D721Med (cell line): ENCODE measurements around the gene STAMBPL1.

Source experiments
- DNase-seq: peaks from one replicate; pipeline ENCODE4 v3.0.0; 2011; ENCODE audit warnings: low spot score; ENCODE audit not compliant: insufficient read length
- FAIRE-seq: peaks from 2 replicates; lab custom pipeline; 2011; peaks lifted over from hg19 to GRCh38; lab: Jason Lieb, UNC
- TF ChIP-seq, protein P1 (sequence below): IDR thresholded peaks from 2 replicates; pipeline ENCODE4 v1.5.1; 2012; ENCODE audit warnings: mild to moderate bottlenecking, control low read depth; ENCODE audit not compliant: insufficient read depth; ENCODE audit errors: missing control alignments

STAMBPL1 gene

DNA sequence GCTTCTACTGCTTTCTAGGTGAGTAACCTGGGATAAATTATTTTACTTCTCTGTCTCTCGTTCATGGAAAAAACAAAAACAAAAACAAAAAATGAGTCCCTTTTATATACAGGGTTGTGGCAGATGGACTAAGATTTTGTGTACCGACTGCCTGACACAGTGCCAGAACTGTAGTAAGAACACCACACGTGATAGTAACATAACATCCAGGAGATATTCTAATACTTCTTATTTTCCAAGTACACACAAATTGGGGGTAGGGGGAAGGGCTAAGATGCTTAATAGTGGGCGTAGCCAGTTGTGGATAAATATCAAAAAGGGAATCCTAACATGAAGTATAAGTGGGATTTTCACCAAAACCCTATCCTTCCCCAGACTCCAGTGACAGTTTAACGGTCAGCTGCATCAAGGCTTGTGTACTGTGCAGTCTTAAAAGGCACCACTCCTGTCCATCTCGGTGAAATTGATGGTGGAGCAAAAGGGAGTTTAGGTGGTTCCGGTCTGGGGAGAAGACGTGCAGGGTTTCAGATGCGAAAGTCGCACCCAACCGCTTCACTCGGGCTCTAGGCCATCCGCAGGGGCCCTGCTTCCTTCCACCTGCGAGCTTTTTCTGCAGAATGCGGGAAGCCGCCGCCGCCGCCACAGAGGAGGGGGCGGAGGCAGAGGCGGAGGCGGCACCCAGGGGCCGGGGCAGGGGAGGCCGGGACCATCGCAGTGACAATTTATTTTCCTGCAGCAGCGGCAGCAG is at the start of gene STAMBPL1:
TSS of gene STAMBPL1 (plus strand) at position 712 of the 748 bp plus-strand sequence. CDS start 21,464 bp downstream, outside the sequence.
- no peak for FAIRE-seq
- TF ChIP-seq, protein P1, sequence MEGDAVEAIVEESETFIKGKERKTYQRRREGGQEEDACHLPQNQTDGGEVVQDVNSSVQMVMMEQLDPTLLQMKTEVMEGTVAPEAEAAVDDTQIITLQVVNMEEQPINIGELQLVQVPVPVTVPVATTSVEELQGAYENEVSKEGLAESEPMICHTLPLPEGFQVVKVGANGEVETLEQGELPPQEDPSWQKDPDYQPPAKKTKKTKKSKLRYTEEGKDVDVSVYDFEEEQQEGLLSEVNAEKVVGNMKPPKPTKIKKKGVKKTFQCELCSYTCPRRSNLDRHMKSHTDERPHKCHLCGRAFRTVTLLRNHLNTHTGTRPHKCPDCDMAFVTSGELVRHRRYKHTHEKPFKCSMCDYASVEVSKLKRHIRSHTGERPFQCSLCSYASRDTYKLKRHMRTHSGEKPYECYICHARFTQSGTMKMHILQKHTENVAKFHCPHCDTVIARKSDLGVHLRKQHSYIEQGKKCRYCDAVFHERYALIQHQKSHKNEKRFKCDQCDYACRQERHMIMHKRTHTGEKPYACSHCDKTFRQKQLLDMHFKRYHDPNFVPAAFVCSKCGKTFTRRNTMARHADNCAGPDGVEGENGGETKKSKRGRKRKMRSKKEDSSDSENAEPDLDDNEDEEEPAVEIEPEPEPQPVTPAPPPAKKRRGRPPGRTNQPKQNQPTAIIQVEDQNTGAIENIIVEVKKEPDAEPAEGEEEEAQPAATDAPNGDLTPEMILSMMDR: no peak
- DNase-seq: no peak

DNA sequence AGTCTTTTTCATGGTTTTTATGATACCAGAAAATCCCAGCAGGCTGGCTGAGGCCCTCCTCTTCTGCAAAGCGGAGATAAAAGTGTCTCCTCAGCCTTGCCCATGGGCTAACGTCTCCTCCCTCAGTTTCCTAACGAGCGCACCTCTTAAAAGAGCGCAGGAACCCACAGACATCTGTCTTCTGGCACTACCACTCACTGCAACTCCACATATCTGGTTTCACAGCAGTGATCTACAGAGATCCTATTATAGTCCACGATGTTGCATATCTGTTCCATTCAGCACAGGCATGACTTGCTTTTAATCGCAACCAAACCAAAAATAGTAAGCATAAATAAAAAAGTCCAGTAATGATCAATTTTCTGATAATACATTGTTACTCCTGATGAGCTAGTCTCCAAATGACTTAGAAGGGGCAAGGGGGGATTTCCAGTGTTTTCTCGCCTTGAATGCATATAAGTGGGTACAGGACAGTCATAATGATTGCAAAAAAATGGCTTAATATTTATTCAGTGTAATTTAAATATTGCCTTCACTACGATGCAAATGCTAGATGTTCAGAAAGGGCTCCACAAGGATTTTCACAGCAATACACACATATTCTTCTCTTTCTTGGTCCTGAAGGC is 49.3 kb upstream of the STAMBPL1 start:
- TF ChIP-seq, protein P1: no peak
- FAIRE-seq (no peak), DNase-seq (no peak)

DNA sequence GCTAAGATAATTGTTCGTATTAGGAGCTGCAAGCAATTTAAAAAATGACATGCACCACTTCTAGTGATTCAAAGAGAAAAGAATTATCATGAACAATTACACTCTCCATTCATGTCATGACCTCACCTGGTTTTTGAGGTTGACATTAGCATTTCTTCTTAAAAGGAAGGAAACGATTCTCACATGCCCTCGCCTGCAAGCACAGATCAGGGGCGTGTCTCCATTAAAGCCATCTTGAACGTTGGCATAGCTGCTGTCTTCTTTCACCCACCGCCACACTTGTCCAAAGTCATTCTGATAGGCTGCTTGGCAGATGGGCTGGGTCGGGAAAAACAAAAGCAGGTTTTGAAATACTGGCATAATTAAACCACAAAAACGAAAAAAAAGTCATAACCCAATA is 48.3 kb upstream of the STAMBPL1 start:
- TF ChIP-seq, protein P1: no peak
- FAIRE-seq (no peak), DNase-seq (no peak)

DNA sequence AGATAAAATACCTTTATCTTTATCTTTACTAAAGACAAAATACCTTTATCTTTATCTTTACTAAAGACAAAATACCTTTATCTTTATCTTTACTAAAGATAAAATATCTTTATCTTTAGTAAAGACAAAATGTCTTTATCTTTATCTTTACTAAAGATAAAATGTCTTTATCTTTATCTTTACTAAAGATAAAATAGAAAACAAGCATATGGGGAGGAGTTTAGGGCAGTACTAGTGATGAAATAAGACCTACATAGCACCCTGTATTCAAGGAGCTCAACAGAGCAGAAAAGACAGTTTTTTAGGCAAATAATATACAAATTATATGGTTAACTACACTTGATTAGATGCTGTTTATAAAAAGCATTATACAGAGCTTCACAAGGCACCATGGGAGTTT is 47.7 kb upstream of the STAMBPL1 start:
- FAIRE-seq (no peak), DNase-seq (no peak)
- TF ChIP-seq, protein P1: no peak

DNA sequence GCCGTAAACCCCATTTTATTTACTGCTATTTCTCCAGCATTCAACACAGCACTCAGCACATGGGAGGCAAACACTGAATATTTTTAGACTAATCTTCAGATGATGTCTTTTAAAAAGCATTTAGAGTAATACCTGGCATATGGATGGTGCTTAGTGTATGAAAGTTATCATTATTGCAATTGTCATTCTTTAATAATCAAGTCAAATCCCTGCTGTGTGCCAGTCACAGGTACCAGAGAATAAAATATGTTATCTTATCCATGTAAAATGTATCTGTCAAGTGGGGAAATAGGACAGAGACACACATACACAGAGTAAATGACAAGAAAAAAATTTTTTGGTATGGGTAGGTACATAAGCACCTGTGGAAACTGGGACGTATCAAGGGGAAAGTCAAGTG is 46.9 kb upstream of the STAMBPL1 start:
- DNase-seq (no peak), FAIRE-seq (no peak)
- TF ChIP-seq, protein P1: no peak

DNA sequence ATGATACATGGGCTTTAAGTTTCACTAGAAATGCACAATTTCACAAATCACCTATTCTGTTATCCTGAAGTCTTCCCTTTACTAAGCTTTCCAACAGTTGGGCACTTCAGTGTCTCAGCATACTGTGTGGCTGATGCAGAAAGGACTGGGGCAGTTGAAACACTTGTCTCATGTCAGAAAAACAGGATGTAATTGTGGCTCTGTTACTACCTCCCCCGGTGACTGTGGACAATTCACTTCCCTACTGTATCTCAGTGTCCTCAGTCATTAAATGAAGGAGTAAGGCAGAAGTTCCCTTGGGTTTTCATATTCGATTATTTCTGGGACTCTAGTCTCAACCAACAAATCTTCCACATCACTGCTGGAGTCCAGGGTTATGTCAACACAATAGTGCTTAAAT is 46.3 kb upstream of the STAMBPL1 start:
- TF ChIP-seq, protein P1: no peak
- DNase-seq (no peak), FAIRE-seq (no peak)
